HG03280 (cell line): Measurements from ENCODE around the gene PPDPF.
"Not testable (repeated sequence)": the region's sequence is repeated elsewhere in the genome, so short reads cannot be mapped to it uniquely, and the experiment has no call there.

Source experiments
- ATAC-seq: cut with Tn5 transposase; IDR thresholded peaks from one replicate; pipeline ENCODE4 v1.9.1; 2021; ENCODE audit warnings: mild to moderate bottlenecking, moderate library complexity; ENCODE audit not compliant: unreplicated experiment

The PPDPF gene

DNA sequence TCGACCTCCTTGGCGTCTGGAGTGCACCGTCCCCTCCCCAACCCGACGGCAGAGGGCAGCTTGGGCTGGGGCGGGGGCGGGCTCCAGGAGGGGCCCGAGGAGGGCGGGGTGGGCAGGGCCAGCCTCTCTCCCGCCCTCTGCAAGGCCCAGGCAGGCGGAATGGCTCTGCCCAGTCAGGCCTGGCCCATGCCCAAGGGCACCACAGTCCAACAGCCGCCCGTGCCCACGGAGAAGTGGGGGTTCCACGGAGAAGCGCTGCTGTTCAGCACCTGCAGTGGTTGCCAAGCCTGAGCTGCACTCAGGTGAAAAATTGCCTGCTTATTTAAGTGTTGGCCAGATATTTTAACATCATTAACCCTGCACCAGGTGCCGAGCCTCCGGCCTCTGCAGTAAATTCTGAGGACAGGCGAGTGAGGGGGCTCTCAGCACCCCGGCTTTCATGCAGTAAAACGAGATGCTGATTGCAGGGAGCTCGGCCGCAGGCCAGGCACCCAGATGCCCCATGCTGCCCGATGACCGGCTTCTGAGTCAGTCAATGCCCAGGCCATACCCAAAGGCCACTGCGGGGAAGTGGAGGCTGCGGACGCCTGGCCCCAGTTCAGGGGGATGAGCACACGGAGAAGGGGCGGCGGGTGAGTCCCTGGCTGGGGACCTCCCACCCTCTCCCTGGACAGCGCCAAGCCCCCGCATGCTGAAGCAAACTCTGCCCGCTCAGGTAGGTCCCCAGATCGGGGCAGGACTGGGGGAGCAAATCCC is 27.3 kb downstream of the PPDPF start, which contains the start of gene SRMS:
SRMS (minus strand) TSS at position 25 of the 756 bp plus-strand sequence. CDS start 286 bp downstream, outside the sequence.
- no peak for ATAC-seq

DNA sequence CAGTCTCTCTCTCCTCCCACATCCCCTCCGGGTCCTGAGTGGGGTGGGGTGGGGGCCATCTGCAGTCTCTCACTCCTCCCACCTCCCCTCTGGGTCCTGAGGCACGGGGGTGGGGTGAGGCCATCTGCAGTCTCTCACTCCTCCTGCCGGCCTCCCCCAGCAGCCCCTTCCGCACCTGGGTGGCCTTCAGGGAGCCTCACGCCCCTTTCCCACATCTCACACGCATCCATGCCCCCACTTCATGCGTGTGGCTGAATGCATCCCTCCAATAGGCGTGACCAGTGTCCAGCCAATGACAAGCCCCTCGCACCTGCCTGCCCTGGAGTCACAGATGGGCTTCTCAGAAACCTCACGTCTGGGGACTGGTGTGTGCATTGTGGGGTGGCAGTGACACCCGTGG is 28.0 kb downstream of the PPDPF start:
- ATAC-seq, result no peak

DNA sequence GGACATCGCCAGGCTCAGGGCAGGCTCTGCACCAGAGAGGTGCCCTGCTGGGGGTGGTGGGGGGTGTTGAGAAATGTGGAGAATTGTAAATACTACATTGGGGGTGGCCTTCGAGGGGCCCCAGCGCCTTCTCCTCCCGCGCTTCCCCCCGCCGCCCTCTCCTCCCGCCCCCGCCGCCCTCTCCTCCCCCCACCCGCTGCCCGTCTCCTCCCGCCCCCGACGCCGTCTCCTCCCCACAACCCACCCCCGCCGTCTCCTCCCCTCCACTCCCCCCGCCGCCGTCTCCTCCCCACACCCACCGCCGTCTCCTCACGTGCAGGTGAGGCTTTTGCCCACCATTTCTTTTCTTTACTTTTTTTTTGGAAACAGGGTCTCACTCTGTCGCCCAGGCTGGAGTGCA is 28.5 kb downstream of the PPDPF start:
- ATAC-seq, result no peak

DNA sequence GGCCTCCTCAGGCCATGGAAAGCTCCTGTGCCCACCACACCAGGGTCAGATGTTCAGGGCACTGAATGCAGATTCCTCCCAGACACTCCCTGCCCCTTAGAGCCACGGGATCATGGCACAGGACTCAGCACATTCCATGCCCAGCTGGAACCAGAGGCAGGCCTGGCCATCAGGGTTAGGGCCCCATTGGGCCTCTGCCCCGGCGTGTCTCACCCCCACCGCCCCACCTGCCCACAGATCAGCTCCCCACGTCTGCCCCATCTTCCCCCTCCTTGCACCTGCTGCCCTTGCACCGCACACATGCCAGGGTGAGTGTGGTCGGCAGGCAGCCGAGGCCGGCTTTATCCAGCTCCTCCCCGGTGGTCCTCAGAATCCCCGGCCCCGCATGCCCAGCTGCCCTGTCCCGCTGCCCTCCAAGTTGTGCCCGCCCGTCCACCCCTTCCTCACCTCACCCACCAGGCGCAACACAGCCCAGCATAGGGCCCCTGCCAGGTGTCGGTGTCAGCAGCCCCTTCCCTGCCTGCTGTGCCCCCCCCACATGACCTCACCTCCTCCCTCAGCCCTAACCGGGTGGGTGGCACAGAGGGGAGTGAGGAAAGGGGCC is 29.2 kb downstream of the PPDPF start:
- ATAC-seq, result no peak

DNA sequence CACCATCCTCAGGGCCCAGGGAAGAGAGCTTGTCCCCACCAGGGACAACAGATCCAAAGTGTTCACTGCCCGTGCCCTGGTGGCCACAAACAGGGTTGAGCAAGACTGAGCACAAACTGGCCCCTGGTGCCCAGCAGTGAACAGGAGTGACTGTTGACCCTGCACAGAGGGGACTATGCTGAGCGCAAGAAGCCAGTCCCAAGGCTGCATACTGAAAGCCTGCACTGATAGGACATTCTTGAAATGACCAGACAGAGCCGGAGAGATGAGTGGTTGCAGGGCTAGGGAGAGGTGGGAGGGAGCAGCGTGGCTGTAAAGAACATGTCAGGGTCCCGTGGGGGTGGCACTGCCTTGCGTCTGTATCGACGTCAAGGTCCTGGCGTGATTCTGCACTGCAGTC is 30.5 kb downstream of the PPDPF start:
- ATAC-seq, result no peak

DNA sequence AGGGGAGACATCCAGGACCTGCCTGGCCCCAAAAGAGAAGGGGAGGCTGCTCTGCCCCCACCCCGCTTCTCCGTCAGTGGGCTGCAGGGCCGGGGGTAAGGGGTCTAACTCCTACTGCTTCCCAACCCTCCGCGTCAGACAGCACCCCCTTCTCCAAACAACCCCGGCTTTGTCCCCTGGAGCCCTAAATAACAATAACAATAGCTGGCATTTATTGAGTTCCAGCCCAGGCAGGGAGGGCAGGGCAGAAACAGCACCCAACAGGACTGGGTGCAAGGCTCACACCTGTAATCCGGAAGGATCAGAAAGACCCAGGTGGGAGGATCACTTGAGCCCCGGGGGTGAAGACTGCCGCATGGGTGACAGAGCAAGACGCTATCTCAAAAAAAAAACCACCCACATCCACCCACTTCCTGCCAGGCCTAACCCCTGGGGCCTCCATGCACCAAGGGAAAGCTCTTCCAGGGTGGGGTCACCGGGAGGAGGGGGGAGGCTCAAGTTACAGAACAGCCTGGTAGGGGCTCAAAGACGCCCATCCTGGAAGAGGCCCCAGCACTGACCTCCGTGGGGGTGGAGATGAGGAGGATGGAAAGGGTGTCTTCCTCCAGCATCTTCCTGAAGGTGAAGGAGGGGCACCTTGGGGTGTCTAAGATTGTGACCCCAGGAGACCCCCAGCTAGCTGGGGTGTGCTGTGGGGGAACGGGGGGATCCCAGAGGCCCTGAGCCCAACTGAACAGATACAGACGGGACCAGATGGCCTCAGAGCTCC is 32.1 kb downstream of the PPDPF start:
- peak; percentile 7 for ATAC-seq

DNA sequence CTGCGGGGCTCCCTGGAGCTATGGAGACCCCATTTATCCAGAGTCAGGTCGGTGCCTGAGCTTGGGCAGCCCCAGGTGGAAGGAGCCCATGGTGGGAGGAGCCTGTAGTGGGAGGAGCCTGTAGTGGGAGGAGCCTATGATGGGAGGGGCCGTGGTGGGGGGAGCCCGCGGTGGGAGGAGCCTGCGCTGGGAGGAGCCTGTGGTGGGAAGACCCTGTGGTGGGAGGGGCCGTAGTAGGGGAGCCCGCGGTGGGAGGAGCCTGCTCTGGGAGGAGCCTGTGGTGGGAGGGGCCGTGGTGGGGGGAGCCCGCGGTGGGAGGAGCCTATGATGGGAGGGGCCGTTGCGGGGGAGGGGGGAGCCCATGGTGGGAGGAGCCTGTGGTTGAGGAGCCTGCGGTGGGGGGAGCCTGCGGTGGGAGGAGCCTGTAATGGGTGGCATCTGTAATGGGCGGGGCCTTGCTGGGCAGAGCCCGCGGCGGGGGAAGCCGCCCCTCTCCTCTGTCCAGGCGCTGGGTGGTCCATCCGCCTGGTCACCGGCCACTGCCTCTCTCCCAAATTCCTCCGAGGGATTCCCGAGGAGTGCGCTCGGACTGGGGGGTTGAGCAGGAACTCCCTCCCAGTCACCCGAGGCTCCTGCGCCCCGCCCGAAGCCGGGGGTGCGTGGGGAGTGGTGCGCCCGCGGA is 32.8 kb downstream of the PPDPF start:
- peak; percentile 64 for ATAC-seq

DNA sequence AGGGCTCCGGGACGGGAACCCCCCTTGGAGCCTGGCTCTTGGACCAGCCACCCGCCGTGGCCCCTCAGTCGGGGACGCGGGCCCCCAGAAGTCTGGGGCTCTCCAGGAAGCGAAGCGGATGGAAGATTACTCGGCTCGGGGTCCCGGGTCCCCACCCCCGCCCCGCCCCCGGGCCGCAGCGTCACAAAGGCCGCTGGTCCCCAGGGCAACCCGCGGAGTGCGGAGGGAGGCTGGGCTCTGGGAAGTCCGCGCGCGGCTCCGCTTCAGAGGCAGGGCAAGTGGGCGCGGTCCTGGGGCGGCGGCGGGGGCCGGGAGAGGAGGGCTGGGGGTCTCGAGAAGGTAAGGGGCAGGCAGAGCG is 33.3 kb downstream of the PPDPF start, which contains the start of gene FNDC11:
FNDC11 (plus strand) TSS at position 227 of the 358 bp plus-strand sequence. CDS start 1,505 bp downstream, outside the sequence.
- peak; percentile 19 for ATAC-seq

DNA sequence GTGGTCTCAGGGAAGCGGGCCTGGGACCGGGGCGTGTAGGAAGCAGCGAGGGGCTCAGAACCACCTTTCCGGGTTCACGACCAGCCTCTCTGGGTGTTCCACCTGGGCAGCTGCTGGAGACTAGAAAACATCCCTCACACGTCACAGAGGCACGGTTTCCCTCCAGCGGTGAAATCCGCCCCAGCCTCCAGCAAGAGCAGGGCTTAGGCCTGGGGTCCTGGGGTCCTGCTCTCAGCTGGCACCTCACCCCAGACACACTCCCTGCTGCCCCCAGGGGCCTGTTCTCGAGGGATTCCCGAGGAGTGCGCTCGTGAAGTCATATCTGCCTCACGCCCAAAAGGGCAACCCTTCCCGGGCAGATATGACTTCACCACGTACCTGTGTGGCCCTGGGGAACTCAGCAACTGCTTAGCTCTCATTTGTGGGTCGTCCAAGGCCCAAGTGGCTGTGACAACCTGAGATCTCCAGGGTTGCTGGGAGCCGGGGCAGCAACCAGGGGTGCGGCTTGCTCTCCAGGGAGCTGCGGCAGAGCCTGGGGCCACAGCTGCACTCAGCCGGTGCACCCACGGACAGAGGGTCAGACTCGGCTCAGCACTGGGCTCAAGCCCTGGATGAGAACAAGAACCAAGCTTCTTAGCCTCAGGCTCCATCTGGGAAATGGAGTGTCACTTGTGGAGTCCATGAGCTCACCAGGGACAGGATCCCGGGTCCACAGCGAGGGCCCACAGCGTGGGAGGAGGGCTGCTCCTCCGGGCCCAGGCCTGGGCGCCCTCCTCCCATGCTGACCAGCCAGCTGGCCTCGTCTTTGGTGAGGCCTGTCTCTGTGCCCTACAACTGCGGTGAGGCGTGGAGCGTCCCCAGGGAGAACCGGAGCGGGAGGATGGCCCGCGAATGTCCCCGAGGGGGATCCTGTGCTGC is 34.1 kb downstream of the PPDPF start:
- ATAC-seq, result no peak

DNA sequence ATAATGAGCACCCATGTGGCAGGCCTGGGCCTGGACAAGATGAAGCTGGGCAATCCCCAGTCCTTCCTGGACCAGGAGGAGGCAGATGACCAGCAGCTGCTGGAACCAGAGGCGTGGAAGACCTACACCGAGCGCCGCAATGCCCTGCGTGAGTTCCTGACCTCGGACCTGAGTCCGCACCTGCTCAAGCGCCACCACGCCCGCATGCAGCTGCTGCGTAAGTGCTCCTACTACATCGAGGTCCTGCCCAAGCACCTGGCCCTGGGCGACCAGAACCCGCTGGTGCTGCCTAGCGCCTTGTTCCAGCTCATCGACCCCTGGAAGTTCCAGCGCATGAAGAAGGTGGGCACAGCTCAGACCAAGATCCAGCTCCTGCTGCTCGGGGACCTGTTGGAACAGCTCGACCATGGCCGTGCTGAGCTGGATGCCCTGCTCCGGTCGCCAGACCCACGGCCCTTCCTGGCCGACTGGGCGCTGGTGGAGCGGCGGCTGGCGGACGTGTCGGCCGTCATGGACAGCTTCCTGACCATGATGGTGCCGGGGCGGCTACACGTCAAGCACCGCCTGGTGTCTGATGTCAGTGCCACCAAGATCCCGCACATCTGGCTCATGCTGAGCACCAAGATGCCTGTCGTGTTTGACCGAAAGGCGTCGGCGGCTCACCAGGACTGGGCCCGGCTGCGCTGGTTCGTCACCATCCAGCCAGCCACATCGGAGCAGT is 35.3 kb downstream of the PPDPF start:
- no peak for ATAC-seq

DNA sequence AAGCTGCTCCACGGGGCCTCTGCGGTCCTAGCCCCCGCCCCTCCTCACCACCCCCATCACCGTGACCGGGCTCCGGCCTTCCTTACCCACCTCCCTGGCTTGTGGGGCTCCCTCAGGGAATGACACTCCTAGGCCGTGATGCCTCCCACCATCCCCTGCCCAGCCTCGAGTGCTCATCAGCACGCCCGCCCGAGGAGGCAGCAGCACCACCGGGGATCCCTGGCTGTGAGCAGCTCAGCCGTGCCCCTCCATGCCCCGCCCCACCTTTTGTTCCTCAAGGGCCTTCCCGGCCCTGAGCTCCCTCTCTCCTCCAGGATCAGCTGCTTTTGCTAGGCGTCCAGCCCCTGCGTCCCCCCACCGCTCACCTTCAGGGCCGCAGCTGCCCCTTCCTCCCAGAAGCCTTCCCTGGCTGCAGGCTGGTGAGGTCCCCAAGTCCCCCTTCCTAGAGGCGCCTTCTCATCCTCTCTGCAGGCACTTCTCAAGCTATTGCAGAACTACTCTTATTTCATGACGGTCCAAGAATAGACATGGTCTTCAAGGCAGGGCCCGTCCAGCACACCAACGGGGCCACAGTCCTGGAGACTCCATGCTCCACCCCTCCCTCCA is 36.4 kb downstream of the PPDPF start:
- ATAC-seq, result no peak

DNA sequence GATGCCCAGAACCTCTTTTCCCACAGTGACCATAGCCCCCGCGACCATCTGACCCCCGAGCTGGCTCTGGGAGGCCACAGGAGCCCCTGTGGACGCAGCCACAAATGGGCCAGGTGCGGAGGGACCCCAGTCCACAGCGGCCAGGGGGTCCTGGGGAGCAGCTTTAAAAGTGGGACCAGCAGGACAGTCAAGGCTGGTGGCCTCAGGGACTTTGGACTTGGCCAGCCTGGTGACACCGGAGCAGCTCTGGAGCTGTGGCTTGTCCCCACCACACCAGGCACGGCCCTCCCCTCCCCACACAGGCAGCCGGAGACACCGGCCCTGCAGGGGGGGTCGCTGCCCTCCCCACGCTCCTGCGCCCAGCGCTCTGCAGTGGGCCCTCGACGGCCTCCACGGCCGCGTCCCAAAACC is 36.9 kb downstream of the PPDPF start:
- no peak for ATAC-seq

DNA sequence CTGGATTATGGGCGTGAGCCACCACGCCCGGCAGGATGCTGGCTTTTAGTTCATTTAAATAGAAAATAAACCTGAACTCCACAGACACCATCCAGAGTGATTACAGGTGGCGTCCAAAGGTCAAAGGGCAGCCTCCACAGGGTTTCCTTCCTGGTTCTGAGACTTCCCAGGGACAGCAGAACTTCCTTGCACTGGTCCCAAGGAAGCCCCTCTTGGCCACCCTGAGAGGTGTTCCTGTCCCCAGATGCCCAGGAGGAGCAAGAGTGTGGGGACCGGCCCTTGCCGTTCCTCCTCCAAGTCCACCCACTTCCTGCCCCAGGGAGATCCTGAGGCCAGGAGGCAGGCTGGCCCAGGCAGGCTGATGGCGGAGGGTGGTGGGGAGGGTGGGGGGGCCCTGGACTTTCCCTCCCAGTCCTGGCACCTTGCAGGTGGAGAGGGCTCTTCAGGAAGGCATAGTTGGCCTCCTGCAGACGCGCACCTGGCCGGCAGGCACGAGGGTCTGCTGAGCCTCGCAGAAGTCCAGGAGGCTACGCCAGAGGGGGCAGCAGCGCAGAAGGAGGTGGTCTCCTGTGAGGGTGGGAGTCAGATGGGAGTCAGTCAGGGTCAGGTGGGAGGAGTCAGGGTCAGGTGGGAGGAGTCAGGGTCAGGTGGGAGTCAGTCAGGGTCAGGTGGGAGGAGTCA is 38.4 kb downstream of the PPDPF start:
- ATAC-seq, result no peak

DNA sequence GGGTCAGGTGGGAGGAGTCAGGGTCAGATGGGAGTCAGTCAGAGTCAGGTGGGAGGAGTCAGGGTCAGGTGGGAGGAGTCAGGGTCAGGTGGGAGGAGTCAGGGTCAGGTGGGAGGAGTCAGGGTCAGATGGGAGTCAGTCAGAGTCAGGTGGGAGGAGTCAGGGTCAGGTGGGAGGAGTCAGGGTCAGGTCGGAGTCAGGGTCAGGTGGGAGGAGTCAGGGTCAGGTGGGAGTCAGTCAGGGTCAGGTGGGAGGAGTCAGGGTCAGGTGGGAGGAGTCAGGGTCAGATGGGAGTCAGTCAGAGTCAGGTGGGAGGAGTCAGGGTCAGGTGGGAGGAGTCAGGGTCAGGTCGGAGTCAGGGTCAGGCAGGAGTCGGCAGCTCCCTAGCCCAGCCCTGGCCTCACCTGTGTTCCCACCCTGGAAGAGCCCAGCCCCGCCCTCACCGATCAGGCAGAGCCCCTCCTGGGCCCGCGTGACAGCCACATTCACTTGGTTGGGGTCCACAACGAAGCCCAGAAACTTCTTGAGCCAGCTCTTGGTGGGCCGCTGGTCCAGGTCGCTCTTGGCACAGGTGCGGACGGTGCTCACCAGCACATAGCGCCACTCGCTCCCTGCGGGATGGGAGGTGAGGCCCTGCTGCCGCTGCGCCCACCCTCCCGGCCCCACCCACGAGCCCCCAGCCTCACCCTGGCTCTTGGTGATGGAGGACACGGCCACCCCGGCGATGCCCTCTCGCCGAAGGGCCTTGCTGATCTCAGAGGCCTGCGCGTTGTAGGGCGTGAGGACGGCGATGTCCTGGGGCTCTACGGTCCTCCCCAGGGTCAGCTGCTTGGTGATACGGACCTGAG is 39.1 kb downstream of the PPDPF start:
- ATAC-seq, result not testable (repeated sequence)

DNA sequence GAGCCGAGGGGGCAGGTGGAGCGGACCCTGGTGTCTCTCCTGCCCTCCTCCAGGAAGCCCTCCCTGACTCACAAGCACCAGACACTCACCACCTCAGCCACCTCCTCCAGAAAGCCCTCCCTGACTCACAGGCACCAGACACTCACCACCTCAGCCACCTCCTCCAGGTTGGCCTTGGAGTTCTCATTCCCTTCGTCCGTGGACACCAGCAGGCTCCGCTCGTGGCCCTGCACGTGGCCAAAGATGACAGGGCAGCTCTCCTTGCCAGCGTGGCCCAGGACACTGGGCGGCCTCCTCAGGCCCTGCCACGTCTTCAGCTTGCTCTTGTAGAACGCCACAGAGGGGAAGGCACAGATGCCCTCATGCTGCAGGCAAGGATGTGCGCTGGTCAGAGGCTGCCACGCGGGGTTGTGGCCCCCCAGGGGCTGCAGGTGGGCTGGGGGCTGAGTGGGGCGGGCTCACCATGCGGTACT is 39.8 kb downstream of the PPDPF start:
- ATAC-seq, result no peak

DNA sequence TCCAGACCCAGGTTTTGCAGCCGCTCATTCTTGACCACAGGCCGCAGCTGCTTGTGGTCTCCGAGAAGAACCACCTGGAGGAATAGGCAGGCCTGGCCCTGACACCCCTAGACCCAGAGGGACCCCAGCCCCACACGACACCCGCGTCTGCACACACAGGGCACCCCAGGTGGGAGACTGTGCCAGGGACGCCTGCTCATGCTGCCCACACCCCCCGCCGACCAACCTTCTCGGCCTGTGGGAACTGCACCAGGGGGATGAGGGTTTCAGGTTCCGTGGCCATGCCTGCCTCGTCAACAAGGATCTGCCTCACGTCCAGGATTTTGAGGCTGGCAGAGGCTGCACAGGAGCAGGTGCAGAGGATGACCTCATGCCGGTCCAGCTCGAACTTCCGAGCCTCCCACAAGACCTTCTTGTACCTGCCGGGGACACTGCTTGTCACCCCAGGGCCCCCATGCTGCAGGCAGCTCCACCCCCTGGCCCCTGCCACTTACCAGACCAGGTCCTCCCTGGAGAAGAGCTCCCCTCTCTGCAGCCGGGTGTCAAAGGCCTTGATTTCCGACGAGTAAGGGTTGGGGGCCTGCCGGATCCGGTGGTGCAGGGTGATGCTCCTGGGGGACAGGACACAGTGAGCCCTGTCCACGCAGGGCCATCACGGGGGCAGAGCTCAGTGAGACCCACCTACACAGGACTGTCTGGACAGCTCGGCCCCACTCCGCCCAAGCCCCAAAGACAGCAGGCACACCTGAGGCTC is 40.5 kb downstream of the PPDPF start:
- ATAC-seq, result no peak
